H1 (cell line): Measurements from ENCODE around the gene TSSK6.

Experiments
- EP300 ChIP-seq, 2 experiments: IDR thresholded peaks; 1 replicate in 1 of 2; 2 replicates in 1 of 2; pipeline ENCODE4 v1.6.1; 2011 to 2012; ENCODE audit warnings: low read depth in 2 of 2, low read length in 2 of 2, mild to moderate bottlenecking in 2 of 2, borderline replicate concordance in 1 of 2, inconsistent platforms in 1 of 2, moderate library complexity in 1 of 2
- EZH2 ChIP-seq: fragments of 200-600 bp; sonication (generic); IDR thresholded peaks from 2 replicates; pipeline ENCODE4 v1.7.1; 2012; ENCODE audit warnings: low read depth, mild to moderate bottlenecking, moderate library complexity, low read length, inconsistent platforms; ENCODE audit not compliant: severe bottlenecking
- POLR2AphosphoS5 ChIP-seq: IDR thresholded peaks from 2 replicates; pipeline ENCODE4 v1.6.1; 2011; ENCODE audit warnings: low read depth, low read length
- RAD21 ChIP-seq, 2 experiments: IDR thresholded peaks in 1 of 2; conservative IDR thresholded peaks in 1 of 2; 2 replicates each; pipeline ENCODE4 v1.6.1; 2011; ENCODE audit warnings: low read depth in 2 of 2, low read length in 2 of 2, improper control_type of control experiment in 1 of 2, inconsistent platforms in 1 of 2, mild to moderate bottlenecking in 1 of 2, moderate library complexity in 1 of 2
- SIN3A ChIP-seq, 2 experiments: IDR thresholded peaks in 1 of 2; conservative IDR thresholded peaks in 1 of 2; 2 replicates each; pipeline ENCODE4 v1.6.1; 2011 to 2012; ENCODE audit warnings: low read length in 2 of 2, improper control_type of control experiment in 1 of 2, low read depth in 1 of 2, mild to moderate bottlenecking in 1 of 2
- TF ChIP-seq, protein P1 (sequence below): IDR thresholded peaks from 2 replicates; pipeline ENCODE4 v1.6.1; 2011; ENCODE audit warnings: low read depth, mild to moderate bottlenecking, low read length; ENCODE audit not compliant: insufficient read depth
- TF ChIP-seq, protein P2 (sequence below), 3 experiments: IDR thresholded peaks; 1 replicate in 2 of 3; 2 replicates in 1 of 3; pipeline versions ENCODE4 v1.5.1 to v1.6.1; 2011; ENCODE audit warnings: low read length in 3 of 3, mild to moderate bottlenecking in 3 of 3, inconsistent platforms in 2 of 3, low read depth in 1 of 3, moderate library complexity in 1 of 3; ENCODE audit not compliant: insufficient read depth in 1 of 3; ENCODE audit errors: control extremely low read depth in 1 of 3

DNA sequence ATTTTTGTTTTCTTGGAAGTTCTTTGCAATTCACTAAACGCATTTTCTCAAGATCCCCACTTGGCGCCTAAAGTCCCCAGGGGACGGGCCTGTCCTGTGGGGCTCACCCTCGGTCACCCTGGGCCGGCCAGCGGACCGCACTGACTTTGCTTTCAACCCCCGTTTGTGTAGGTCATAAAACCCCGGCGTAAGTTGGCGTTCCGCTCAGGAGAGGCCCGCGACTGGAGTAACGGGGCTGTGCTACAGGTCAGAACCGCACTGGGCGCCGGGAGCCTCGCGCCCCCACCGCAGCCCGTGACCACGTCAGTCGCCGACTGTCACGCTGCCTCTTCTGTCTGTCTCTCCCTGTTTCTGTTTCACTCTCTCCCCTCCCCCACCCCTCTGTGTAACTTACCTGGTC, 13.6 kb downstream of the TSSK6 start:
- TF ChIP-seq EZH2 = no peak
- TF ChIP-seq, protein P1, sequence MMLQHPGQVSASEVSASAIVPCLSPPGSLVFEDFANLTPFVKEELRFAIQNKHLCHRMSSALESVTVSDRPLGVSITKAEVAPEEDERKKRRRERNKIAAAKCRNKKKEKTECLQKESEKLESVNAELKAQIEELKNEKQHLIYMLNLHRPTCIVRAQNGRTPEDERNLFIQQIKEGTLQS = no peak
- TF ChIP-seq, protein P2, sequence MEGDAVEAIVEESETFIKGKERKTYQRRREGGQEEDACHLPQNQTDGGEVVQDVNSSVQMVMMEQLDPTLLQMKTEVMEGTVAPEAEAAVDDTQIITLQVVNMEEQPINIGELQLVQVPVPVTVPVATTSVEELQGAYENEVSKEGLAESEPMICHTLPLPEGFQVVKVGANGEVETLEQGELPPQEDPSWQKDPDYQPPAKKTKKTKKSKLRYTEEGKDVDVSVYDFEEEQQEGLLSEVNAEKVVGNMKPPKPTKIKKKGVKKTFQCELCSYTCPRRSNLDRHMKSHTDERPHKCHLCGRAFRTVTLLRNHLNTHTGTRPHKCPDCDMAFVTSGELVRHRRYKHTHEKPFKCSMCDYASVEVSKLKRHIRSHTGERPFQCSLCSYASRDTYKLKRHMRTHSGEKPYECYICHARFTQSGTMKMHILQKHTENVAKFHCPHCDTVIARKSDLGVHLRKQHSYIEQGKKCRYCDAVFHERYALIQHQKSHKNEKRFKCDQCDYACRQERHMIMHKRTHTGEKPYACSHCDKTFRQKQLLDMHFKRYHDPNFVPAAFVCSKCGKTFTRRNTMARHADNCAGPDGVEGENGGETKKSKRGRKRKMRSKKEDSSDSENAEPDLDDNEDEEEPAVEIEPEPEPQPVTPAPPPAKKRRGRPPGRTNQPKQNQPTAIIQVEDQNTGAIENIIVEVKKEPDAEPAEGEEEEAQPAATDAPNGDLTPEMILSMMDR (IDR thresholded peaks at IDR 0.05; ENCODE audit: control extremely low read depth in 1 of 3, insufficient read depth in 1 of 3, low read depth in 1 of 3, low read length in 3 of 3) = no peak
- no peak for TF ChIP-seq POLR2AphosphoS5
- TF ChIP-seq SIN3A (conservative IDR thresholded peaks at IDR 0.05 in 1 of 2, IDR thresholded peaks at IDR 0.05 in 1 of 2; ENCODE audit: low read depth in 1 of 2, low read length in 2 of 2) = no peak
- TF ChIP-seq RAD21 (IDR thresholded peaks at IDR 0.05 in 1 of 2, conservative IDR thresholded peaks at IDR 0.05 in 1 of 2; ENCODE audit: low read depth in 2 of 2, low read length in 2 of 2) = no peak
- no peak for TF ChIP-seq EP300 (IDR thresholded peaks at IDR 0.05; ENCODE audit: borderline replicate concordance in 1 of 2, low read depth in 2 of 2, low read length in 2 of 2)
